GM23248 (cell line): Measurements from ENCODE around the gene EPHA3. TPM values are rescaled to one million over a fixed set of nuclear protein-coding genes. Genes with fewer than 3 reads are reported as not detected.

ENCODE experiments used
- DNase-seq: peaks from one replicate; pipeline ENCODE4 v3.0.0-alpha.2; 2015
- H2AFZ ChIP-seq: fragments of 200-600 bp; sonication (generic); 2 replicates; pipeline ENCODE4 v1.6.1; 2016; ENCODE audit warnings: antibody characterized with exemption
- H3F3A ChIP-seq: fragments of 200-600 bp; sonication (generic); 2 replicates; pipeline ENCODE4 v1.6.1; 2016; ENCODE audit warnings: mild to moderate bottlenecking, antibody characterized with exemption, mixed run types; ENCODE audit not compliant: insufficient read depth
- H3K27ac ChIP-seq: fragments of 200-600 bp; sonication (generic); 2 replicates; pipeline ENCODE4 v1.5.1; 2016; ENCODE audit warnings: mild to moderate bottlenecking
- H3K27me3 ChIP-seq: fragments of 200-600 bp; sonication (generic); replicated peaks from 2 replicates; pipeline ENCODE4 v1.6.1; 2016; ENCODE audit warnings: mild to moderate bottlenecking; ENCODE audit not compliant: insufficient read depth
- H3K36me3 ChIP-seq: fragments of 200-600 bp; sonication (generic); 2 replicates; pipeline ENCODE4 v1.6.1; 2016; ENCODE audit warnings: low read depth, mild to moderate bottlenecking
- H3K4me1 ChIP-seq: fragments of 200-600 bp; sonication (generic); 2 replicates; pipeline ENCODE4 v1.6.1; 2016; ENCODE audit warnings: mild to moderate bottlenecking; ENCODE audit not compliant: insufficient read depth
- H3K4me2 ChIP-seq: fragments of 200-600 bp; sonication (generic); one replicate; pipeline ENCODE4 v1.6.1; 2016; ENCODE audit warnings: mild to moderate bottlenecking; ENCODE audit not compliant: unreplicated experiment
- H3K4me3 ChIP-seq: fragments of 200-600 bp; sonication (generic); 2 replicates; pipeline ENCODE4 v1.5.1; 2016; ENCODE audit warnings: mild to moderate bottlenecking
- H3K79me2 ChIP-seq: fragments of 200-600 bp; sonication (generic); 2 replicates; pipeline ENCODE4 v1.6.1; 2016; ENCODE audit warnings: mild to moderate bottlenecking; ENCODE audit not compliant: insufficient read depth
- H3K9ac ChIP-seq: fragments of 200-600 bp; sonication (generic); 2 replicates; pipeline ENCODE4 v1.6.1; 2016; ENCODE audit warnings: mild to moderate bottlenecking
- H3K9me2 ChIP-seq: fragments of 200-600 bp; sonication (generic); 2 replicates; pipeline ENCODE4 v1.6.1; 2016; ENCODE audit warnings: mixed run types, mild to moderate bottlenecking, moderate library complexity; ENCODE audit not compliant: insufficient read depth
- H3K9me3 ChIP-seq: fragments of 200-600 bp; sonication (generic); one replicate; pipeline ENCODE4 v1.6.1; 2017; ENCODE audit warnings: low read depth
- H4K20me1 ChIP-seq: fragments of 200-600 bp; sonication (generic); 2 replicates; pipeline ENCODE4 v1.6.0; 2016; ENCODE audit not compliant: insufficient read depth
- EZH2 ChIP-seq: fragments of 200-600 bp; sonication (generic); IDR thresholded peaks from 2 replicates; pipeline ENCODE4 v1.6.1; 2018; ENCODE audit warnings: antibody characterized with exemption, mild to moderate bottlenecking; ENCODE audit not compliant: insufficient read depth, poor library complexity, severe bottlenecking
- EZH2phosphoT487 ChIP-seq: fragments of 200-600 bp; sonication (generic); IDR thresholded peaks from 2 replicates; pipeline ENCODE4 v1.6.1; 2018; ENCODE audit warnings: antibody characterized with exemption, moderate library complexity, mild to moderate bottlenecking, low read depth; ENCODE audit not compliant: insufficient read depth
- WGBS, 2 experiments: methylation state at CpG; one replicate each; pipeline ENCODE4 v1.1.6; 2015 to 2017; ENCODE audit warnings: low lambda C conversion rate in 2 of 2, low coverage in 1 of 2; ENCODE audit errors: missing lambda C conversion rate in 2 of 2; 5-methylcytosine and 5-hydroxymethylcytosine counted together
- in situ Hi-C: fragments of 300-500 bp; cut with MboI; formaldehyde crosslinking; loops from 2 replicates; pipeline ENCODE4 v1.15.0; 2020
- polyA plus RNA-seq: library from polyadenylated mRNA; unstranded; fragments of >200 nt; fragmentation: Nextera tagmentation; extraction: Ambion mirVana; gene quantifications from 2 replicates; pipeline ENCODE4 v1.2.1, GENCODE V29; 2016
- total RNA-seq: library from RNA; depleted of rRNA; stranded (reverse); fragments of >200 nt; shearing (Covaris generic); gene quantifications from 2 replicates; pipeline ENCODE4 v1.2.3, GENCODE V29; 2014

EPHA3 gene
- total and polyA plus RNA-seq, 2 experiments from 2014 or later, result under 0.01 to 0.05 TPM

GRCh38 chr3:89179355-89180001 lies 72.1 kb downstream of the EPHA3 start:
- no peaks in the 10 kb centered on the region for H3K9me2 ChIP-seq
- no peak for DNase-seq
- no peaks in the 10 kb centered on the region for H3F3A ChIP-seq
- in situ Hi-C loops, result no loop called here
- no peak overlapping the region for H2AFZ ChIP-seq
- 23 to 48% methylated on average over 3 of the region's 3 CpGs for WGBS, 2 experiments
- no peaks in the 10 kb centered on the region for H3K36me3 ChIP-seq
- no peak overlapping the region for H3K4me3 ChIP-seq
- no peaks in the 10 kb centered on the region for H4K20me1 ChIP-seq
- no peaks in the 10 kb centered on the region for H3K4me1 ChIP-seq
- no peaks in the 10 kb centered on the region for H3K27me3 ChIP-seq
- H3K9me3 ChIP-seq, result no peaks in the 10 kb centered on the region
- H3K27ac ChIP-seq, result no peak overlapping the region
- no peaks in the 10 kb centered on the region for H3K79me2 ChIP-seq
- no peak overlapping the region for H3K9ac ChIP-seq
- no peak overlapping the region for H3K4me2 ChIP-seq
- TF ChIP-seq EZH2 (no peak), EZH2phosphoT487 (no peak)

- H3K27me3 ChIP-seq, result no peaks in the 10 kb centered on the region
- 23 to 32% methylated on average over 2 of the region's 2 CpGs for WGBS, 2 experiments
- no peaks in the 10 kb centered on the region for H3F3A ChIP-seq
- no peaks in the 10 kb centered on the region for H3K36me3 ChIP-seq
- no peaks in the 10 kb centered on the region for H3K4me1 ChIP-seq
- no peak overlapping the region for H3K9ac ChIP-seq
- no peak overlapping the region for H3K27ac ChIP-seq
- H3K9me3 ChIP-seq, result no peaks in the 10 kb centered on the region
- no peaks in the 10 kb centered on the region for H3K79me2 ChIP-seq
- TF ChIP-seq EZH2, result no peak
- TF ChIP-seq EZH2phosphoT487, result no peak
- DNase-seq, result no peak
- H2AFZ ChIP-seq, result no peak overlapping the region
- no peaks in the 10 kb centered on the region for H4K20me1 ChIP-seq
- H3K4me2 ChIP-seq, result no peak overlapping the region
- no peaks in the 10 kb centered on the region for H3K9me2 ChIP-seq
- in situ Hi-C loops, result no loop called here
- H3K4me3 ChIP-seq, result no peak overlapping the region
Measured at GRCh38 chr3:89180334-89180733, 72.9 kb downstream of the EPHA3 start.

- H3K36me3 ChIP-seq, result no peaks in the 10 kb centered on the region
- 73 to 80% methylated on average over 1 of the region's 1 CpG for WGBS, 2 experiments
- no peak overlapping the region for H2AFZ ChIP-seq
- no peaks in the 10 kb centered on the region for H3K9me2 ChIP-seq
- no peaks in the 10 kb centered on the region for H3K79me2 ChIP-seq
- H3K27me3 ChIP-seq, result no peaks in the 10 kb centered on the region
- no peak overlapping the region for H3K27ac ChIP-seq
- H3K4me2 ChIP-seq, result no peak overlapping the region
- H3K4me3 ChIP-seq, result no peak overlapping the region
- H4K20me1 ChIP-seq, result no peaks in the 10 kb centered on the region
- no peak overlapping the region for H3K9ac ChIP-seq
- no peaks in the 10 kb centered on the region for H3K9me3 ChIP-seq
- H3F3A ChIP-seq, result no peaks in the 10 kb centered on the region
- TF ChIP-seq EZH2phosphoT487, result no peak
- TF ChIP-seq EZH2, result no peak
- no peaks in the 10 kb centered on the region for H3K4me1 ChIP-seq
- DNase-seq, result no peak
- in situ Hi-C loops, result no loop called here
Measured at GRCh38 chr3:89182056-89182455, 74.6 kb downstream of the EPHA3 start.

- Histone ChIP-seq H3K27me3 (no peaks in the 10 kb centered on the region), H3K9ac (no peak overlapping the region), H3K4me2 (no peak overlapping the region), H3F3A (no peaks in the 10 kb centered on the region), H3K9me2 (no peaks in the 10 kb centered on the region), H3K4me3 (no peak overlapping the region), H3K79me2 (no peaks in the 10 kb centered on the region), H3K27ac (no peak overlapping the region), H2AFZ (no peak overlapping the region), H3K36me3 (no peaks in the 10 kb centered on the region), H3K9me3 (no peaks in the 10 kb centered on the region), H4K20me1 (no peaks in the 10 kb centered on the region), H3K4me1 (no peaks in the 10 kb centered on the region)
- TF ChIP-seq EZH2, result no peak
- TF ChIP-seq EZH2phosphoT487, result no peak
- whole genome bisulfite sequencing, 2 experiments, result 53 to 55% methylated on average over 4 of the region's 4 CpGs
- in situ Hi-C loops, result no loop called here
- no peak for DNase-seq
Measured at GRCh38 chr3:89184151-89184995, 77.0 kb downstream of the EPHA3 start.
